GM13976 (cell line): ENCODE results near the gene TPM2.
A peak's percentile ranks its signal among the peaks of the same experiment; 100 is the strongest.

Source experiments
- DNase-seq: peaks from one replicate; pipeline ENCODE4 v3.0.0; 2012; ENCODE audit warnings: low spot score
- in situ Hi-C: fragments of 300-500 bp; cut with MboI; formaldehyde crosslinking; loops from one replicate; pipeline ENCODE4 v1.12.0; 2022; ENCODE audit warnings: low sequenced_read_pairs, mixed read lengths, inconsistent platforms; ENCODE audit not compliant: unreplicated experiment
- TF ChIP-seq, protein P1 (sequence below): IDR thresholded peaks from 2 replicates; pipeline ENCODE4 v1.5.1; 2012; ENCODE audit warnings: borderline replicate concordance, mild to moderate bottlenecking; ENCODE audit not compliant: insufficient read depth; ENCODE audit errors: extremely low read depth, missing control alignments, control extremely low read depth

Gene TPM2

DNA sequence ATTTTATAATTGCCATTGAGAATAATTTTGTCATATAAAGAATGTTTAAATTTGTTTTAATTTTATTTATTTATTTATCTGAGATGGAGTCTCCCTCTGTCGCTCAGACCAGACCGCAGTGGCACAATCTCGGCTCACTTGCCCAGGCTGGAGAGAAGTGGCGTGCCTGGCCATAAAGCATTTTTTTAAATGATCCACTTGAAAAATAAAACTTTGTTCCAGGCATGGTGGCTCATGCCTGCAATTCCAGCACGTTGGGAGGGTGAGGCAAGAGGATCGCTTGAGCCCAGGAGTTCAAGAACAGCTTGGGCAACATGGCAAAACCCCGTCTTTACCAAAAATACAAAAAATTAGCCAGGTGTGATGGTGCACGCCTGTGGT is 36.9 kb downstream of the TPM2 start:
- TF ChIP-seq, protein P1, sequence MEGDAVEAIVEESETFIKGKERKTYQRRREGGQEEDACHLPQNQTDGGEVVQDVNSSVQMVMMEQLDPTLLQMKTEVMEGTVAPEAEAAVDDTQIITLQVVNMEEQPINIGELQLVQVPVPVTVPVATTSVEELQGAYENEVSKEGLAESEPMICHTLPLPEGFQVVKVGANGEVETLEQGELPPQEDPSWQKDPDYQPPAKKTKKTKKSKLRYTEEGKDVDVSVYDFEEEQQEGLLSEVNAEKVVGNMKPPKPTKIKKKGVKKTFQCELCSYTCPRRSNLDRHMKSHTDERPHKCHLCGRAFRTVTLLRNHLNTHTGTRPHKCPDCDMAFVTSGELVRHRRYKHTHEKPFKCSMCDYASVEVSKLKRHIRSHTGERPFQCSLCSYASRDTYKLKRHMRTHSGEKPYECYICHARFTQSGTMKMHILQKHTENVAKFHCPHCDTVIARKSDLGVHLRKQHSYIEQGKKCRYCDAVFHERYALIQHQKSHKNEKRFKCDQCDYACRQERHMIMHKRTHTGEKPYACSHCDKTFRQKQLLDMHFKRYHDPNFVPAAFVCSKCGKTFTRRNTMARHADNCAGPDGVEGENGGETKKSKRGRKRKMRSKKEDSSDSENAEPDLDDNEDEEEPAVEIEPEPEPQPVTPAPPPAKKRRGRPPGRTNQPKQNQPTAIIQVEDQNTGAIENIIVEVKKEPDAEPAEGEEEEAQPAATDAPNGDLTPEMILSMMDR: no peak
- in situ Hi-C loops: no loop called here
- no peak for DNase-seq

DNA sequence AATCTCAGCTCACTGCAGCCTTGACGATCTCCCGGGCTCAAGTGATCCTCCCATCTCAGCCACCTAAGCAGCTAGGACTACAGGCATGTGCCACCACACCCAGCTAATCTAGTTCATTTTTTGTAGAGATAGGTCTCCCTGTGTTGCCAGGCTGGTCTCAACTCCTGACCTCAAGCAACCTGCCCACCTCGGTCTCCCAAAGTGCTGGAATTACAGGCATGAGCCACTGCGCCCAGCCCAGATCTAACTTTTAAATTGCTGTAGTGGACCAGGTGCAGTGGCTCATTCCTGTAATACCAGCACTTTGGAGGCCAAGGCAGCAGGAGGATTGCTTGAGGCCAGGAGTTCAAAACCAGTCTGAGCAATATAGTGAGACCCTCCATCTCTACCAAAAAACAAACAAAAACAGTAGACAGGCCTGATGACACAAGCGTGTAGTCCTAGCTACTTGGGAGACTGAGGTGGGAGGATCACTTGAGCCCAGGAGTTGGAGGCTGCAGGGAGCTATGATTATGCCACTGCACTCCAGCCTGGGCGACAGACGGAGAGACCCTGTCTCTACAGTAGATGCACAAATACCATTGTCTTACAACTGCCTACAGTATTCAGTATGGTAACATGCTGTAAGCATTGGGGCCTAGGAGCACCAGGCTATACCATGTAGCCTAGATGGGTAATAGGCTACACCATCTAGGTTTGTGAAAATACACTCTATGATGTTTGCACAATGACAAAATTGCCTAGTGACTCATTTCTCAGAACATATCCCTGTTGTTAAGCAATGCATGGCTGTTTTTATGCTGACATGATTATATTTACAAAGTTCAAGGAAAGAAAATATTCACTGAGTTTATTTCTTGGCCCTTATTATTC is 37.5 kb downstream of the TPM2 start:
- in situ Hi-C loops: no loop called here
- TF ChIP-seq, protein P1: no peak
- no peak for DNase-seq

DNA sequence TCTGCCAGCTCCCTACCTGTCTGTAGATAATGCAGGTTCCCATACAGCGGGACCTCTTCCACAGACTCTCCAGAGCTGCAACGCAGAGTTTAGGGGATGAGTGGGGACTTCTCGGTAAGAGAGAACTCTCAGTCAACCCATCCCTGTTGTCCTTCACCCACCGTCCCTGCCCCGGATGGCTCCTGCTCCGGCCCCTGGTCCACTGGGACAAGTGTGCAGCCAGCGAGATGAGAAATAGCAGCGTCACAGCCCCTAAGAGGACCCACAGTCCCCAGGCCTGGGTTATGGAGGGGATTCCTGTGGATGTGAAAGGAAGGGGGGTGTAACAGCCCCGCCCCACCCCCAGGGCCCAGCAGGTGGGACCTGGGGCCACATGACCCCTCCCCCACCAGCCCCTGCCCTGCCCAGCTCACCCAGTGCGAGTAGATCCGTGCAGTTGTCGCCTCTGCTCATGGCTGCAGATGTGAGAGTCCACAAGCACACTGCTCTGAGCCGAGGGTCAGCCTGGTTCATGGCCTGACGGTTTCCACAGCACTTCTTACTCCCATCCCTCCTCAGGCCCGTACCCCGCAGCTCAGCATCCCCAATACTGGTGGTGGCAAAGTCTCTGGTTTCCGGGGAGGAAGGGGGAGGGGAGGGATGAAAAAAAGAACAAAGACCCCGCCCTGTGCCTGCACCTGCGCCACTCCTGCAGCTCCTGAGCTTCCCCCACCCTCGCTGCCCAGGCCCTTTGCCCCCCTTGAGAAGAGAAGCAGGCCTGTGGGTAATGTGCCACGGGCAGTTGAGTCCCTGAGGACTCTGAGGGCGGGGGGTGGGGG is 39.2 kb downstream of the TPM2 start, which contains the start of gene SIT1:
Gene SIT1, minus strand, starts transcription at position 591 of the 818 bp plus-strand sequence. Its CDS starts 78 bp downstream, at position 513.
- in situ Hi-C loops: no loop called here
- peak; percentile 72 for DNase-seq
- TF ChIP-seq, protein P1: no peak

DNA sequence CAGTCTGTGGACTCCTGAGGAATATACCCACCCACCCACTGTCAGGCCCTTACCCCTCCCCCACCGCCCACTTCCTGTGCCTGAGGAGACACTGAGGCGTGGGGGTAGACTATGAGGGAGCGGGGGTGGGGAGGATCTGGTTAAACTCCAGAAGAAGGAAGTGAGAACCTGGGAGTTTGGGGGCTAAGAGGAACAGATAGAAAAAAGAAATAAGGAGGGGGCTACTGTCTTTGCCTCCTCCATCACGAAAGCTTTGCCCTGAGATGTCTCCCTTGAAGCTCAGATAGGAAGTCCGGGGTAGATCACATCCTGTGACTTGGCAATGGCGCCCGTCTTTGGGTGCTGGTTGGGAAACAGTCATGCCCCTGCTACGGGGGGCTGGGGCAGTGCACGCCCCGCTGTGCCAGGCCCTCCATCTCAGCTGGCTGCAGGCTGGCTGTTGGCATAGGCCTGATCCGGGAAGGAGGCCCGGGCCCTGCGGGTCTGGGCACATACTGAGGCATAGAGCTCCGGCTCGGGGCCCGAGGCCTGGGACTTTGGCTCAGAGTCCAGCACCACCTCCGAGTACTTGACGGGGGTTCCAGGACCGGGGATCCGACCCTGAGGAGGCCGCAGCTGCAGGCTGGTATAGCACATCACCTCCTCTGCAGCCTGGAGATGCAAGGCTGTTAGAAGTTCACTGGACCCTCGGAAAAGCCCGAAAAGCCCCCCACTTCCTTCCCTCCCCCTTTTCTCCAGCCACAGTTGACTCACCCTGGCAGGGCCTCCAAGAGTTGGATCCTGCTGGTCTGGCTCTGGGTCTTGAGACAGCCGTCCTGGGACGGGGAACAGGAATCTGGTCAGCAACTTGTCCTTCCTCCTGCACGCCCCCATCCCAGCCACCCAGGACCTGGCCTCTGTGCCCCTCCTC is 40.0 kb downstream of the TPM2 start:
- TF ChIP-seq, protein P1: no peak
- DNase-seq: peak; percentile 67
- in situ Hi-C loops: no loop called here

DNA sequence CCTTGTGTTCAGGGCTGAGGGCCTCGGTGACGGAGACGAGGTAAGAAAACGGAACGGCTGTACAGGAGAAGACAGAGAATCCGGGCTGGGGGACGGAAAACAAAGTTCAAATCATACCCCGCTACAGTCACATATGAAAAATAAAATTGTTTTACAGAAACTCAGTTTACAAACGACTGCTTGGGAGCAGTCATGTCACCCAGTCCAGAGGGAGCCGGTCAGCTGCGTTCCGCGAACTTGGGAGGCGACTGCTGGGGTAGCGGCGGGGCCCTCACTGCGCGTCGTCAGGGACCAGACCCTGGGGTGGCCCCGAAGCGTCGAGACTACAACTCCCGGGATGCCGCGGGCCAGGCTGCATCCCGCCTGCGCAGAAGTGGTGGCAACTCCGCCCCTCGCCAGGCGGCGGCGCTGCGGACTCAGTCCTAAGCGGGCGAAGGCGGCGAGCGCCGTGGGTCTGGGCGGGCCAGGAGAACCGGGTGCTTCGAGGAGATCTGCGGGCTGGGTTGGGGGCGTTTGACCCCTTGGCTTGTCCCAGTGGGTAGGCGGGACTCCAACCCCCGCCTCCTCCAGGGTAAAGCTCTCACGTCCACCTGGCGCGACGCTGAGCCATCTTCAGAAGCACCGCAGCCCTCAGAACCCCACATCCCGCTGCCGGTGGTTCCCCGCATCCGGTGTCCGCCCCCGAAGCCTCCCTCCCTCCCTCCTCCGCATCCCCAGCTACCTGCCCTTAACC is 43.0 kb downstream of the TPM2 start:
- DNase-seq: peak; percentile 96
- in situ Hi-C loops: no loop called here
- TF ChIP-seq, protein P1: peak; percentile 99
